Measurements from ENCODE around the gene GRB2. TPM values are rescaled to one million over a fixed set of nuclear protein-coding genes. Genes with fewer than 3 reads are reported as not detected.

Gene GRB2
- total and polyA plus RNA-seq, 10 of the 15 experiments (the other 5 are each of a cell fraction or from before 2014, with no cell fraction given) = 113 to 268 (median 158) TPM

- DNase-seq (ENCODE audit: low read depth, low spot score) (no peak), ATAC-seq (no peak), FAIRE-seq (no peak)
- Histone ChIP-seq H3K27ac (ENCODE audit: control insufficient read depth, insufficient read depth) (peak overlapping the region; percentile 85), H3K4me1 (ENCODE audit: control insufficient read depth, insufficient read depth, low read length) (peaks cover 63% of the 10 kb centered on the region), H3K79me2 (ENCODE audit: control insufficient read depth, insufficient read depth, low read length) (peaks cover 92% of the 10 kb centered on the region), H4K20me1 (ENCODE audit: control insufficient read depth, insufficient read depth) (peaks cover 7% of the 10 kb centered on the region), H3K9me3 (replicated peaks; ENCODE audit: control insufficient read depth, insufficient read depth, low read length) (no peaks in the 10 kb centered on the region), H3K4me2 (ENCODE audit: control insufficient read depth, insufficient read depth) (peak overlapping the region; percentile 75), H2AFZ (ENCODE audit: control insufficient read depth, low read depth, low read length) (no peak overlapping the region), H3K27me3 (replicated peaks in 1 of 2; ENCODE audit: control insufficient read depth in 2 of 2, insufficient read depth in 2 of 2, low read length in 1 of 2) (no peaks in the 10 kb centered on the region), H3K4me3 (no peak overlapping the region), H3K36me3 (ENCODE audit: control insufficient read depth in 2 of 2, insufficient read depth in 2 of 2, low read length in 1 of 2) (peaks cover 1 to 7% of the 10 kb centered on the region in 2 experiments; a peak in 3 of 4 replicates), H3K9ac (ENCODE audit: control insufficient read depth, insufficient read depth, low read length) (no peak overlapping the region)
- in situ Hi-C loops (cut with MboI) = no loop called here
- no TSS peak for BruUV-seq (replicated peaks)
- SMC1A ChIA-PET (ENCODE audit: uncharacterized antibody, unreplicated experiment) = interaction anchor here (3.5 to 10.6 kb wide), 5 partner anchors 11 to 52 kb away, joined by 24 to 125 read pairs (median 68); no protein-coding TSS in a partner anchor
- 32% methylated on average over 3 of the region's 3 CpGs for WGBS (ENCODE audit: insufficient coverage, insufficient replicate concordance, low lambda C conversion rate, missing lambda C conversion rate)
- POLR2A ChIA-PET = interaction anchor here (1.6 to 3.8 kb wide), 4 partner anchors 17 to 54 kb away, joined by 5 to 25 read pairs (median 14); partner anchors contain the start of gene SLC25A19
- CTCF ChIA-PET = interaction anchor here (1.8 to 15.4 kb wide), 3 partner anchors 21 to 54 kb away, joined by 10 to 182 read pairs (median 10); partner anchors contain the start of gene SLC25A19
- intact Hi-C loops (cut with micrococcal nuclease; ENCODE audit: unreplicated experiment) = no loop called here
- RAD21 ChIA-PET (ENCODE audit: unreplicated experiment) = interaction anchor here (1.8 to 6.3 kb wide), 6 partner anchors 17 to 62 kb away, joined by 6 to 75 read pairs (median 22); partner anchors contain the start of genes GRB2 and SLC25A19
- no peak for TF ChIP-seq BMI1 (IDR thresholded peaks at IDR 0.05; ENCODE audit: borderline replicate concordance)
- no peak for TF ChIP-seq ZBTB11 (CRISPR knock-in tag; IDR thresholded peaks at IDR 0.05)
- TF ChIP-seq SRF (IDR thresholded peaks at IDR 0.05; ENCODE audit: low read depth in 2 of 2, low read length in 2 of 2) = no peak
- TF ChIP-seq HDAC6 (IDR thresholded peaks at IDR 0.05; ENCODE audit: unreplicated experiment) = no peak
- TF ChIP-seq NFYA (IDR thresholded peaks at IDR 0.05; ENCODE audit: borderline replicate concordance, low read depth, low read length) = no peak
- TF ChIP-seq TCF3 (IDR thresholded peaks at IDR 0.05; ENCODE audit: borderline replicate concordance, insufficient read depth, low read depth, low read length) = no peak
- no peak for TF ChIP-seq EGR1 (IDR thresholded peaks at IDR 0.05; ENCODE audit: borderline replicate concordance in 1 of 2, low read depth in 2 of 2, low read length in 2 of 2)
- no peak for TF ChIP-seq TAF1 (IDR thresholded peaks at IDR 0.05; ENCODE audit: borderline replicate concordance, low read depth, low read length)
- no peak for TF ChIP-seq TCF7 (IDR thresholded peaks at IDR 0.05; ENCODE audit: borderline replicate concordance)
- no peak for TF ChIP-seq SIX5 (IDR thresholded peaks at IDR 0.05; ENCODE audit: low read depth, low read length, severe bottlenecking)
- TF ChIP-seq PAX8 (IDR thresholded peaks at IDR 0.05) = no peak
- no peak for TF ChIP-seq PML (IDR thresholded peaks at IDR 0.05; ENCODE audit: low read length)
- TF ChIP-seq RELB (IDR thresholded peaks at IDR 0.05; ENCODE audit: low read depth) = no peak
- no peak for TF ChIP-seq SMC3 (IDR thresholded peaks at IDR 0.05; ENCODE audit: borderline replicate concordance, low read length)
- TF ChIP-seq IKZF1 (conservative IDR thresholded peaks at IDR 0.05) = no peak
- TF ChIP-seq ATF2 (IDR thresholded peaks at IDR 0.05; ENCODE audit: low read length) = no peak
Observed at GRCh38 chr17:75342996-75343395, 62.5 kb downstream of the GRB2 start.

All from GM12878 (cell line).